ENCODE results near the gene CHPF2.
A peak's percentile ranks its signal among the peaks of the same experiment; 100 is the strongest.

CHPF2 gene

GRCh38 chr7:151223728-151224127 is 8.6 kb upstream of the CHPF2 start:
- H3K4me3 ChIP-seq (ENCODE audit: control insufficient read depth, low read depth, low read length): no peak overlapping the region
- no peak for DNase-seq (ENCODE audit: low read depth)
- TF ChIP-seq CTCF (IDR thresholded peaks at IDR 0.05; ENCODE audit: control insufficient read depth, insufficient read depth, low read depth, low read length, missing control alignments): no peak

DNA sequence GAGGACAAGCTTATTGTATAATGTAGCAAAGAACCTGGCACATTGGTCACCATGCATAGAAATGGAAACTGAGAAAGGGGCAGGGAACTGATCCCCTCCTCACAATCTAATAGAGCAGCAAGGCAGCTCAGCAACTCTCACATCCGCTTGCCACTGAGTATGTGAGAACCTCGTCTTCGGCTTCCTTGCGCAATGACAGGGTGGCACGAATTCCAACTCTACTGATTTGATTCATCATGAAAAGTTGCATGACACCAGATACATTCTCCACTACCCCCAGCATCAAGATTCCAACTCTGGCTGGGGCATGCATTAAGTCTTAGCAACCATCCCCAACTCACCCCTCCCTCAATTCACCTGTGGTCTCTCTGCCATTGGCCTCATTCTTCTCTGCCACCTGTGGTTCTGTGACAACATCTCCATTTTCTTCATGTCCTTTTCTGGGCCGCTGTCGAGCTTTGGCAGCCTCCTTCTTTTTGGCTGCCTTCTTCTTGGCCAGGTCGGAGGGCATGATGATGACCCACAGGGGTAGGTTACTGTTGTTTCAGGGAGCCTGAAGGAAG is 6.3 kb upstream of the CHPF2 start:
- TF ChIP-seq CTCF (IDR thresholded peaks at IDR 0.05; ENCODE audit: control insufficient read depth, insufficient read depth, low read depth, low read length, missing control alignments): no peak
- H3K4me3 ChIP-seq (ENCODE audit: control insufficient read depth, low read depth, low read length): peak overlapping the region; percentile 97
- no peak for DNase-seq (ENCODE audit: low read depth)

DNA sequence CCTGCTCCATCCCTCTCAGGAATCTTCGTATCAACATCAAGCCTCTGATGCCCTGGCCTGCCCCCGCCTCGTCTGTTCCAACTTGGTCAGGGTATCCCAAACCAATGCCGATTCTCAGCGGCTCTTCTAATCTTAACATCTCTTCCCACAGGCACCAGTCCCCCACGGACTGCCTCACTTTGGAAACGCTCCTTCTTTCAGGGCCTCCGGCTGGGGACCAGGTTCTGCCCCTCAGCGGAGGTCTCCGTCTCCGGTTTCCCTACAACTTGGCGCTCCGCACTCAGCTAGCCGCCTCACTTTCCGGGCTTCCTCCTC is 5.8 kb upstream of the CHPF2 start:
- peak overlapping the region; percentile 97 for H3K4me3 ChIP-seq (ENCODE audit: control insufficient read depth, low read depth, low read length)
- DNase-seq (ENCODE audit: low read depth): no peak
- TF ChIP-seq CTCF (IDR thresholded peaks at IDR 0.05; ENCODE audit: control insufficient read depth, insufficient read depth, low read depth, low read length, missing control alignments): no peak

DNA sequence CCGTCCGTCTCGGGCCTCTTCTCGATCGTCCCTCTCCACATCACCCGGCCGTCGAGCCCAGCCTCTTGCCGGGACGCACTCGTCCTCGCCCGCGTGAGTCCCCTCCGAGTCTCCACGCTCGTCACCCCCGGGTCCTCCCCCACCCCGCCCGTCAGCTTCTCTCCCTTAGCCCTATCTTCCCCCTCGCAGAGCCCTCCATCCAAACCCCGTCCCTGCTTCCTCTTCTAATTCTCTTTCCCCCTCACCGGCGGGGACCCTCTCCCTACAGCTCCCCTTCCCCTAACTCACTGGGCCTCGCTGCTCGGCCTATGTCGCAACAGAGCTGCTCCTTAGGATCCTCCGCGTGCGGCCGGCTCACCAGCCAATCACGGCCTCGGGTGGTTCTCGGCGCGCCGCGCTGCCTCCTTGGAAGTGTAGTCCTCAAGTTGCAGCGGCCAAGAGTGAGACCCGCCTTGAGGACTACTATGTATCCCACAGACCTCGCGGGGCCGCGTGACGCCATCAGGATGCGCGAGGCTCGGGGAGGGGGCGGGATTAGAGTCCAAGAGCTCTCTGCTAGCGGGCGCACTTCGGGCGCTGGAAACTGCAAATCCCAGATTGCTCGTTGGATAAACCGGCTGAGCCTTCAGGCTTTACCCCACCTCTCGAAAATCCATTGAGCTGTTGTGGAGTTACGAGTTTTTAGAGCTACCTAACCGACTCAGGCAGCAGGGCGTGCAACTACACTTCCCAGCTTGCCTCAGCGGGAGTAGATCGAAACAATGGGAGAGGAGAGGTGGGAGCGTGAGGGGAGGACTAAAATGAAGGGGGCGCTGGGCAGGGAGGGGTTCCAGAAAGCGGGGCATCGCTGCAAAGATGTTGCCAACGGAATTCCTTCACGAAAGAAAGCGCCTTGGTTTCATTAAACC is 5.2 kb upstream of the CHPF2 start, which contains the start of gene ABCF2:
TSS of gene ABCF2 (minus strand) at position 331 of the 908 bp plus-strand sequence. CDS start 747 bp downstream, outside the sequence.
- H3K4me3 ChIP-seq (ENCODE audit: control insufficient read depth, low read depth, low read length): peak within 1 kb of the TSS; percentile 97
- TF ChIP-seq CTCF (IDR thresholded peaks at IDR 0.05; ENCODE audit: control insufficient read depth, insufficient read depth, low read depth, low read length, missing control alignments): no peak
- peak; percentile 96 for DNase-seq (ENCODE audit: low read depth)

DNA sequence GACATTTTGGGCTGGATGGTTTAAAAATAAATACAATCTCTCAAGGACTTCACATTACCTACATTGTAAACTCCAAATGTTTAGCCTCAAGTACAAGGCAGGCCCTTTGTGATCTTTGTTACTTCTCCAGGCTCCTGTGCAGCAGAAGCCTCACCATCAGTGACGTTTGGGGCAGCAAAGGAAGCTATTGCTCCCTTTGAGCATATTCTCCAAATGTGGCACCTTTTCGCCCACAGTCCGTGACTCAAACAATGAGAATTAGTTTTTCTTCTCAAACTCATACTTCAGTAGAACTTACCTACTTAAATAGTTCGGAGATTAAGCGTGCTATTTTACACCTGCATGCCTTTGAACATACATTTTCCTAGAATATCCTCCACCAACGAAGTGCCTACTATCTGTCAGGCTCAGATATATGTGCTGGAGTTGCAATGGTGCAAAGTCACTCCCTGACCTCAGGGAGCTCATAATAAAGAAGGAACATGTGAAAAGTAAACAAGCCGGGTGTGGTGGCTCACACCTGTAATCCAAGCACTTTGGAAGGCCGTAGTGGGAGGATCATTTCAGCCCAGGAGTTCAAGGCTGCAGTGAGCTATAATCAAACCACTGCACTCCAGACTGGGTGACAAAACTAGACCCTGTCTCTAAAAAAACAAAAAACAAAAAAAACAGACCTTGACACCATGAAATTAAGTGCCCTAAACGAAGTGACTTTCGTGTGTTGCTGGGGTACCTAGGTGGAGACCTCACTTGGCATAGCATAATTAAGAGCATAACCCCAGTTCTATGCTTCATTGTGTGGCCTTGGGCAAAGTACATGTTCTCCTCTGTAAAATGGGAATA is 4.0 kb upstream of the CHPF2 start:
- DNase-seq (ENCODE audit: low read depth): no peak
- TF ChIP-seq CTCF (IDR thresholded peaks at IDR 0.05; ENCODE audit: control insufficient read depth, insufficient read depth, low read depth, low read length, missing control alignments): no peak
- peak overlapping the region; percentile 97 for H3K4me3 ChIP-seq (ENCODE audit: control insufficient read depth, low read depth, low read length)

GRCh38 chr7:151229249-151229648 is 3.0 kb upstream of the CHPF2 start:
- TF ChIP-seq CTCF (IDR thresholded peaks at IDR 0.05; ENCODE audit: control insufficient read depth, insufficient read depth, low read depth, low read length, missing control alignments): no peak
- no peak for DNase-seq (ENCODE audit: low read depth)
- H3K4me3 ChIP-seq (ENCODE audit: control insufficient read depth, low read depth, low read length): no peak overlapping the region
